ENCODE measurements around the gene DNHD1. TPM values are rescaled to one million over a fixed set of nuclear protein-coding genes. Genes with fewer than 3 reads are reported as not detected.

Gene DNHD1
- total and polyA plus RNA-seq, 2 of the 8 experiments (the other 6 are each of a cell fraction or from before 2014, with no cell fraction given): 5.0 to 6.8 TPM

GRCh38 chr11:6530848-6531247, 33.8 kb downstream of the DNHD1 start (continued):
- TF ChIP-seq SP4 (IDR thresholded peaks at IDR 0.05; ENCODE audit: low read length) (no peak), TAF7 (optimal IDR thresholded peaks at IDR 0.05; ENCODE audit: borderline replicate concordance, low read depth, low read length) (no peak), POU5F1 (IDR thresholded peaks at IDR 0.05; ENCODE audit: low read depth, low read length) (no peak), FOSL1 (IDR thresholded peaks at IDR 0.05; ENCODE audit: insufficient read depth, low read depth, low read length) (no peak), BACH1 (IDR thresholded peaks at IDR 0.05; ENCODE audit: low read length) (no peak), ATF2 (IDR thresholded peaks at IDR 0.05; ENCODE audit: low read length) (no peak), CHD7 (IDR thresholded peaks at IDR 0.05; ENCODE audit: insufficient replicate concordance, low read length) (no peak)

All from H1 (cell line).